ENCODE results near the gene NKAIN1.

Gene NKAIN1

GRCh38 chr1:31232689-31233088 is 7.0 kb downstream of the NKAIN1 start:
- TF ChIP-seq, protein P1, sequence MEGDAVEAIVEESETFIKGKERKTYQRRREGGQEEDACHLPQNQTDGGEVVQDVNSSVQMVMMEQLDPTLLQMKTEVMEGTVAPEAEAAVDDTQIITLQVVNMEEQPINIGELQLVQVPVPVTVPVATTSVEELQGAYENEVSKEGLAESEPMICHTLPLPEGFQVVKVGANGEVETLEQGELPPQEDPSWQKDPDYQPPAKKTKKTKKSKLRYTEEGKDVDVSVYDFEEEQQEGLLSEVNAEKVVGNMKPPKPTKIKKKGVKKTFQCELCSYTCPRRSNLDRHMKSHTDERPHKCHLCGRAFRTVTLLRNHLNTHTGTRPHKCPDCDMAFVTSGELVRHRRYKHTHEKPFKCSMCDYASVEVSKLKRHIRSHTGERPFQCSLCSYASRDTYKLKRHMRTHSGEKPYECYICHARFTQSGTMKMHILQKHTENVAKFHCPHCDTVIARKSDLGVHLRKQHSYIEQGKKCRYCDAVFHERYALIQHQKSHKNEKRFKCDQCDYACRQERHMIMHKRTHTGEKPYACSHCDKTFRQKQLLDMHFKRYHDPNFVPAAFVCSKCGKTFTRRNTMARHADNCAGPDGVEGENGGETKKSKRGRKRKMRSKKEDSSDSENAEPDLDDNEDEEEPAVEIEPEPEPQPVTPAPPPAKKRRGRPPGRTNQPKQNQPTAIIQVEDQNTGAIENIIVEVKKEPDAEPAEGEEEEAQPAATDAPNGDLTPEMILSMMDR (IDR thresholded peaks at IDR 0.05; ENCODE audit: low read depth, low read length) = no peak

GRCh38 chr1:31231802-31232201 is 7.9 kb downstream of the NKAIN1 start:
- TF ChIP-seq, protein P1 (IDR thresholded peaks at IDR 0.05; ENCODE audit: low read depth, low read length) = no peak
- H3K4me3 ChIP-seq (ENCODE audit: low read depth, low read length) = no peak overlapping the region

More at GRCh38 chr1:31232689-31233088, 7.0 kb downstream of the NKAIN1 start:
- no peak overlapping the region for H3K4me3 ChIP-seq (ENCODE audit: low read depth, low read length)

- TF ChIP-seq, protein P1 (IDR thresholded peaks at IDR 0.05; ENCODE audit: low read depth, low read length) = no peak
- H3K4me3 ChIP-seq (ENCODE audit: low read depth, low read length) = no peak overlapping the region
Measured at GRCh38 chr1:31230378-31230777, 9.3 kb downstream of the NKAIN1 start.

GRCh38 chr1:31228986-31229385 is 10.7 kb downstream of the NKAIN1 start:
- TF ChIP-seq, protein P1 (IDR thresholded peaks at IDR 0.05; ENCODE audit: low read depth, low read length) = no peak
- no peak overlapping the region for H3K4me3 ChIP-seq (ENCODE audit: low read depth, low read length)

- TF ChIP-seq, protein P1 (IDR thresholded peaks at IDR 0.05; ENCODE audit: low read depth, low read length) = no peak
Measured at GRCh38 chr1:31227891-31228568, 11.7 kb downstream of the NKAIN1 start.

DNA sequence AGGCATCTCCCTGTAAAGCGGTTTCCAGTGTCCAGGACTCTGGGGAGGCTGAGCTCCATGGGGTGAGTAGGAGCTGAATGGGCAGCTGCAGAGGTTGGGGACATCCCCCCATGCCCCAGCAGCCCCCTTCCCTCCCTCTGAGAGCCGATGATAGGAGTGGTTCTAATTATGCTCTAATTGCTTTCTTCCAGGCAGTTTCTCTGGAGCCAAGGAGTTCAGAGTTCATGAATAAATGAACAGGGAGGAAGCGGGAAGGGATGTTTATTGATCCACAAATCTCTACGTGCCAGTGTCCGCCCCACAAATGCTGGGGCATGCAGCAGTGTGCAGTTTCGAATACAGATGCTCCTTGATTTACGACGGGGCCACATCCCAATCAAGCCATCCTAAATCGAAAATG is 15.6 kb downstream of the NKAIN1 start:
- H3K4me3 ChIP-seq (ENCODE audit: low read depth, low read length) = no peak overlapping the region
- TF ChIP-seq, protein P1 (IDR thresholded peaks at IDR 0.05; ENCODE audit: low read depth, low read length) = no peak

More at GRCh38 chr1:31227891-31228568, 11.7 kb downstream of the NKAIN1 start:
- H3K4me3 ChIP-seq (ENCODE audit: low read depth, low read length) = no peak overlapping the region

- no peak overlapping the region for H3K4me3 ChIP-seq (ENCODE audit: low read depth, low read length)
- TF ChIP-seq, protein P1 (IDR thresholded peaks at IDR 0.05; ENCODE audit: low read depth, low read length) = no peak
Measured at GRCh38 chr1:31222176-31222575, 17.5 kb downstream of the NKAIN1 start.
